Renal pelvis (tissue), 12 donors: Measurements from ENCODE around the gene ACADVL. TPM values are rescaled to one million over a fixed set of nuclear protein-coding genes. Genes with fewer than 3 reads are reported as not detected.
"Not testable (repeated sequence)": the region's sequence is repeated elsewhere in the genome, so short reads cannot be mapped to it uniquely, and the experiment has no call there.

ENCODE experiments used
- DNase-seq: peaks from one replicate; pipeline ENCODE4 v3.0.0-alpha.2; 2013
- long read RNA-seq, 16 experiments: transcript quantifications; one replicate each; lab custom pipeline, GENCODE V29; 2026
- polyA plus RNA-seq, 3 donors: library from polyadenylated mRNA; unstranded; fragments of 120-200 nt; gene quantifications; one replicate each; pipeline ENCODE4 v1.2.1, GENCODE V29; 2013; ENCODE audit not compliant: insufficient read length in 3 of 3

ACADVL gene
- 100 to 1,000 TPM; 488 to 565 (median 530) TPM for polyA plus RNA-seq
- long read RNA-seq, donor 1, transcript ACADVL-206 (8 exons, 1,212 nt), result minor isoform, 8 of 1,149 reads
- long read RNA-seq, donor 1, transcript ACADVL-215 (5 exons, 709 nt), result minor isoform, 7 of 1,149 reads
- long read RNA-seq, donor 1, transcript ACADVL-203 (20 exons, 2,323 nt), result major isoform, 22 of 1,149 reads
- long read RNA-seq, donor 1, transcript ACADVL-214 (1 exons, 1,732 nt), result minor isoform, 8 of 1,149 reads
- long read RNA-seq, donor 1, partial matches to known transcripts, result 1,032 of 1,149 reads
- long read RNA-seq, donor 1, other reads (novel, unspliced or antisense), result 64 of 1,149 reads
- long read RNA-seq, donor 2, transcript ACADVL-215 (5 exons, 709 nt), result minor isoform, 6 of 171 reads
- long read RNA-seq, donor 2, transcript ACADVL-206 (8 exons, 1,212 nt), result minor isoform, 16 of 171 reads
- long read RNA-seq, donor 2, transcript ACADVL-209 (2 exons, 562 nt), result minor isoform, 5 of 171 reads
- long read RNA-seq, donor 2, transcript ACADVL-203 (20 exons, 2,323 nt), result major isoform, 33 of 171 reads
- long read RNA-seq, donor 2, partial matches to known transcripts, result 75 of 171 reads
- long read RNA-seq, donor 2, other reads (novel, unspliced or antisense), result 18 of 171 reads
- long read RNA-seq, donor 3, transcript ACADVL-214 (1 exons, 1,732 nt), result minor isoform, 15 of 113 reads
- long read RNA-seq, donor 3, transcript ACADVL-203 (20 exons, 2,323 nt), result major isoform, 25 of 113 reads
- long read RNA-seq, donor 3, transcript ACADVL-215 (5 exons, 709 nt), result minor isoform, 6 of 113 reads
- long read RNA-seq, donor 3, transcript ACADVL-206 (8 exons, 1,212 nt), result minor isoform, 15 of 113 reads
- long read RNA-seq, donor 3, partial matches to known transcripts, result 37 of 113 reads
- long read RNA-seq, donor 3, other reads (novel, unspliced or antisense), result 6 of 113 reads
- long read RNA-seq, donor 4, transcript ACADVL-214 (1 exons, 1,732 nt), result minor isoform, 16 of 299 reads
- long read RNA-seq, donor 4, transcript ACADVL-215 (5 exons, 709 nt), result minor isoform, 13 of 299 reads
- long read RNA-seq, donor 4, transcript ACADVL-203 (20 exons, 2,323 nt), result major isoform, 35 of 299 reads
- long read RNA-seq, donor 4, transcript ACADVL-206 (8 exons, 1,212 nt), result minor isoform, 8 of 299 reads
- long read RNA-seq, donor 4, partial matches to known transcripts, result 188 of 299 reads
- long read RNA-seq, donor 4, other reads (novel, unspliced or antisense), result 23 of 299 reads
- long read RNA-seq, donor 5, transcript ACADVL-206 (8 exons, 1,212 nt), result minor isoform, 9 of 103 reads
- long read RNA-seq, donor 5, transcript ACADVL-203 (20 exons, 2,323 nt), result major isoform, 20 of 103 reads
- long read RNA-seq, donor 5, partial matches to known transcripts, result 61 of 103 reads
- long read RNA-seq, donor 5, other reads (novel, unspliced or antisense), result 5 of 103 reads
- long read RNA-seq, donor 6, transcript ACADVL-215 (5 exons, 709 nt), result minor isoform, 9 of 120 reads
- long read RNA-seq, donor 6, transcript ACADVL-214 (1 exons, 1,732 nt), result minor isoform, 14 of 120 reads
- long read RNA-seq, donor 6, transcript ACADVL-203 (20 exons, 2,323 nt), result major isoform, 32 of 120 reads
- long read RNA-seq, donor 6, transcript ACADVL-206 (8 exons, 1,212 nt), result minor isoform, 10 of 120 reads
- long read RNA-seq, donor 6, partial matches to known transcripts, result 34 of 120 reads
- long read RNA-seq, donor 6, other reads (novel, unspliced or antisense), result 5 of 120 reads
- long read RNA-seq, donor 7, transcript ACADVL-209 (2 exons, 562 nt), result minor isoform, 5 of 99 reads
- long read RNA-seq, donor 7, transcript ACADVL-206 (8 exons, 1,212 nt), result minor isoform, 17 of 99 reads
- long read RNA-seq, donor 7, transcript ACADVL-203 (20 exons, 2,323 nt), result major isoform, 49 of 99 reads
- long read RNA-seq, donor 7, transcript ACADVL-214 (1 exons, 1,732 nt), result minor isoform, 8 of 99 reads
- long read RNA-seq, donor 7, partial matches to known transcripts, result 6 of 99 reads
- long read RNA-seq, donor 7, other reads (novel, unspliced or antisense), result 0 of 99 reads
- long read RNA-seq, donor 8, transcript ACADVL-203 (20 exons, 2,323 nt), result major isoform, 10 of 26 reads
- long read RNA-seq, donor 8, partial matches to known transcripts, result 0 of 26 reads
- long read RNA-seq, donor 8, other reads (novel, unspliced or antisense), result 0 of 26 reads
- long read RNA-seq, donor 9, transcript ACADVL-203 (20 exons, 2,323 nt), result major isoform, 43 of 204 reads
- long read RNA-seq, donor 9, transcript ACADVL-215 (5 exons, 709 nt), result minor isoform, 10 of 204 reads
- long read RNA-seq, donor 9, transcript ACADVL-214 (1 exons, 1,732 nt), result minor isoform, 15 of 204 reads
- long read RNA-seq, donor 9, transcript ACADVL-206 (8 exons, 1,212 nt), result minor isoform, 8 of 204 reads
- long read RNA-seq, donor 9, partial matches to known transcripts, result 105 of 204 reads
- long read RNA-seq, donor 9, other reads (novel, unspliced or antisense), result 7 of 204 reads
- long read RNA-seq, donor 10, transcript ACADVL-214 (1 exons, 1,732 nt), result minor isoform, 10 of 129 reads
- long read RNA-seq, donor 10, transcript ACADVL-206 (8 exons, 1,212 nt), result minor isoform, 14 of 129 reads
- long read RNA-seq, donor 10, transcript ACADVL-215 (5 exons, 709 nt), result minor isoform, 7 of 129 reads
- long read RNA-seq, donor 10, transcript ACADVL-203 (20 exons, 2,323 nt), result major isoform, 18 of 129 reads
- long read RNA-seq, donor 10, partial matches to known transcripts, result 64 of 129 reads
- long read RNA-seq, donor 10, other reads (novel, unspliced or antisense), result 6 of 129 reads
- long read RNA-seq, donor 11, transcript ACADVL-209 (2 exons, 562 nt), result minor isoform, 6 of 51 reads
- long read RNA-seq, donor 11, transcript ACADVL-206 (8 exons, 1,212 nt), result minor isoform, 8 of 51 reads
- long read RNA-seq, donor 11, transcript ACADVL-214 (1 exons, 1,732 nt), result minor isoform, 8 of 51 reads
- long read RNA-seq, donor 11, transcript ACADVL-203 (20 exons, 2,323 nt), result major isoform, 15 of 51 reads
- long read RNA-seq, donor 11, partial matches to known transcripts, result 5 of 51 reads
- long read RNA-seq, donor 11, other reads (novel, unspliced or antisense), result 0 of 51 reads
- long read RNA-seq, donor 12, transcript ACADVL-214 (1 exons, 1,732 nt), result minor isoform, 17 of 157 reads
- long read RNA-seq, donor 12, transcript ACADVL-203 (20 exons, 2,323 nt), result major isoform, 40 of 157 reads
- long read RNA-seq, donor 12, transcript ACADVL-206 (8 exons, 1,212 nt), result minor isoform, 9 of 157 reads
- long read RNA-seq, donor 12, transcript ACADVL-215 (5 exons, 709 nt), result minor isoform, 5 of 157 reads
- long read RNA-seq, donor 12, partial matches to known transcripts, result 55 of 157 reads
- long read RNA-seq, donor 12, other reads (novel, unspliced or antisense), result 21 of 157 reads
- long read RNA-seq, donor 13, transcript ACADVL-206 (8 exons, 1,212 nt), result major isoform, 11 of 64 reads
- long read RNA-seq, donor 13, transcript ACADVL-214 (1 exons, 1,732 nt), result minor isoform, 9 of 64 reads
- long read RNA-seq, donor 13, transcript ACADVL-203 (20 exons, 2,323 nt), result minor isoform, 7 of 64 reads
- long read RNA-seq, donor 13, transcript ACADVL-234 (2 exons, 599 nt), result minor isoform, 6 of 64 reads
- long read RNA-seq, donor 13, partial matches to known transcripts, result 22 of 64 reads
- long read RNA-seq, donor 13, other reads (novel, unspliced or antisense), result 0 of 64 reads
- long read RNA-seq, donor 14, result 0 reads
- long read RNA-seq, donor 15, result 0 reads
- long read RNA-seq, donor 16, transcript ACADVL-206 (8 exons, 1,212 nt), result minor isoform, 16 of 134 reads
- long read RNA-seq, donor 16, transcript ACADVL-203 (20 exons, 2,323 nt), result major isoform, 22 of 134 reads
- long read RNA-seq, donor 16, transcript ACADVL-215 (5 exons, 709 nt), result minor isoform, 9 of 134 reads
- long read RNA-seq, donor 16, transcript ACADVL-214 (1 exons, 1,732 nt), result minor isoform, 15 of 134 reads
- long read RNA-seq, donor 16, partial matches to known transcripts, result 58 of 134 reads
- long read RNA-seq, donor 16, other reads (novel, unspliced or antisense), result 0 of 134 reads

DNA sequence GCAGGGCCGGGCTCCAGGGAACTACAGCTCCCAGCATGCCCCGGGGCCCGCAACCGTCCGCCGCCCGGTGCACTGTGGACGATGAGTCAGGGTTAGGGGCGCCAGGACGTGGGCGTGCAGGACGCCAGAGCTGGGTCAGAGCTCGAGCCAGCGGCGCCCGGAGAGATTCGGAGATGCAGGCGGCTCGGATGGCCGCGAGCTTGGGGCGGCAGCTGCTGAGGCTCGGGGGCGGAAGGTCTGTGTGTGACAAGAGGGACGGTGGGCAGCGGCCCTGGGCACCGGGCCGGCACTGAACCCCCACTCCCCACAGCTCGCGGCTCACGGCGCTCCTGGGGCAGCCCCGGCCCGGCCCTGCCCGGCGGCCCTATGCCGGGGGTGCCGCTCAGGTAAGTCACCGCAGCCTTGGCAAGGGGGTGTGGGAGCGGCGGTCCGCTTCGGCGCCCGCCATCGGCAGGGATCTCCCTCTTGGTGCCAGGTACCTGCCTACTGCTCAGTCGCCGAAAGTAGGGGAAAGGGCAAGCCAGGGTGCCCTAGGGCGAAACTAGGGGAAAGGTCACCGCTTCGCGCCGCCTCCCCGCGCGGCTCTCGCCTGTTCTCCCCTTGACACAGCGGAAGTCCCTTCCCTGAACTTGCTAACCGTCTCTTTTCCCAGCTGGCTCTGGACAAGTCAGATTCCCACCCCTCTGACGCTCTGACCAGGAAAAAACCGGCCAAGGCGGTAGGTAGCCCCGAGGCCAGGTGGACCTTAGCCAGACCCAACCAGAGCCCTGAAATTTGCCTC is at the start of gene ACADVL, which contains the start of gene DLG4:
Gene ACADVL (plus strand): TSS at position 127 of the 781 bp plus-strand sequence. CDS start 47 bp downstream, at position 174.
Gene DLG4 (minus strand): TSS at position 25 of the 781 bp plus-strand sequence.
- DNase-seq, result peak; percentile 89

- DNase-seq, result not testable (repeated sequence)
These were observed 47.1 kb upstream of the ACADVL start for GRCh38 chr17:7172522-7173191.

GRCh38 chr17:7173687-7174602 is 45.8 kb upstream of the ACADVL start:
- DNase-seq, result peak; percentile 64

DNA sequence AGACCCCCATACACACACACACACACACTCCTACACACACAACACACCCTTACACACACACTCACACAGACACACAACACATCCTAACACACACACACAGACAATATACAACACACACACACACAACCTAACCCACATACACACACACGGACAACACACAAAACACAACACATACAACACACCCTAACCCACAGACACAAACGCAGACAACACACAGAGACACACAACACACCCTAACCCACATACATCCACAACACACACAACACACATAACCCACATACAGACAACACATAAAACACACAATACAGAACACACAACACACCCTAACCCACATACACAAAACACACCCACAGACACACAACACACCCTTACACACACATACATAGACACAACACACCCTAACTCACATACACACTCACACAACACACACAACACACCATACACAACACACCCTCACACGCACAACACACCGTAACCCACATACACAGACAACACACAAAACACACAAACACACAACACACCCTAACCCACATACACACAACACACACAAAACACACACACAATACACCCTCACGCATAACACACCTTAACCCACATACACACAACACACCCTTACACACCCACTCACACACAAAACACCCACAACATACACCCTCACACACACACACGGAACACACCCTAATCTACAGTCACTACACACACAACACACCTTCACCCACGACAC is 45.0 kb upstream of the ACADVL start:
- no peak for DNase-seq

GRCh38 chr17:7175330-7175733 is 44.4 kb upstream of the ACADVL start:
- no peak for DNase-seq

DNA sequence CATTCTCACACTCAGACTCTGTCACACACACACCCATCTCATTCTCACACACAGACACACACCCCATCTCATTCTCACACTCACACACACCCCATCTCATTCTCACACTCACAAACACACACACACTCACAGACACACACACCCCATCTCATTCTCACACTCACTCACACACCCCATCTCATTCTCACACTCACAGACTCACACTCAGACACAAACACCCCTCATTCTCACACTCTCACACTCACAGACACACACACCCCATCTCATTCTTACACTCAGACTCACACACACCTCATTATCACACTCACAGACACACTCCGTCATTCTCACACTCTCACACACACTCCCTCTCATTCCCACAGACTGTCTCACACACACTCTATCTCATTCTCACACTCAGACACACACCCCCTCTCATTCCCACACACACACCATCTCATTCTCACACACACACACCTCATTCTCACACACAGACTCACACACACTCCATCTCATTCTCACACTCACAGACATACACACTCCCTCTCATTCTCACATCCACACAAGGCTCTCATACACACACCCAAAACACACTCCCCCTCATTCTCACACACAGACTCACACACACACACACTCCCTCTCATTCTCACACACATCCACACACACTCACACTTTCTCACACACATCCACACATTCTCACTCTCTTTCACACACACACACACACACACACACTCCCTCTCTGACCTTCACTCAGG is 43.5 kb upstream of the ACADVL start:
- no peak for DNase-seq

DNA sequence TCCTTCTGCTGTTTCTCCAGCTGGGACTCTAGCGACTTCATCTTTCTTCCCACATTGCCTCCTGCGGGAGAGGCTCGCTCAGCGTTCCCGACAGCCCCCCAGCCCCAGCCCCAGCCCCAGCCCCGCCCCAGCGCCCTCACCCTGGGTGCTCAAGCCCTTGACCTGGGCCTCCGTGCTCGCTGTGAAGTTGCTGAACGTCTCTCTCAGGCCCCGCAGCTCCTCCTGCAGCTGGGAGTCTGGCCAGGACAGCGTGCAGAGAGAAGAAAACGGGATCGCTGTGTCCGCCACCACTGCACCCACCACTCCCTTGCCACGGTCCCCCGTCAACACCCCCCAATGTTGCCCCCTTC is 42.9 kb upstream of the ACADVL start:
- DNase-seq, result no peak

DNA sequence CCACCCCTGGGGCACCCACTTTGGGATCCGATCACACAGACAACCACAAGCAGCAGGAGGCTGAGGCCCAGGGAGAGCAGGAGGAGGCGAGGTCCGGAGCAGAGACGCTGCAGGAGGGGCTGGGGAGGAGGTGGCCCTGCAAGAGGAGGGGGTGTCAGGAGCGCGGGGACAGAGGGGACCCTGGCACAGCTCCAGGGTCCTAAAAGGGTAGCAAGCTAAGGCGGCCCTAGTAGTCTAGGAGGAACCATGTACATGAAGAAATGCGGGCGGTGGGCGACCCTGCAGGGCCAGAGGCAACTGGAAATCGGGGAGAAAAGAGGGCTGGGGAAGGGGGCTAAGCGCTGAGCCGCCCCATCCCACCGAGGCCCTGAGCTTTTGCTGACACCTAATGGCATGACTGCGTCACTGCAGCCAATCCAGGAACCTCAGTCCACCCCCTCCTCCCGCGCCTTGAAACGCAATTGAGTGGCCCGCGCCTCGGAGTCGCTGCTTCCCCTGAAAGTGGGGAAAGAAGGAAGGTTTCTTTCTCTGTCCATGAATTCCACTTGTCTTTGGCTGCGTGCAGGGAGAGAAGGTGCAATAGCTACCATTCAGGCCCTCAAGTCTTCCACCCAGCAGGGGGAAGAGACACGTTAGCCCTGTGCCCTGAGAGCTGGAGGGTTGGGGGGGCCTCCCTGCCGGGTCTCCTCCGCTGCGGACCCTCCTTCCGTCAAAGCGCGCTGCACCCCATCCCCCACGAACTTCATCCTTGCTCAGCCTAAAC is 42.4 kb upstream of the ACADVL start:
- DNase-seq, result peak; percentile 86

GRCh38 chr17:7177954-7178477 is 41.7 kb upstream of the ACADVL start:
- peak; percentile 61 for DNase-seq

- no peak for DNase-seq
These were observed 40.8 kb upstream of the ACADVL start for GRCh38 chr17:7178973-7179316.
